Subcutaneous adipose tissue (tissue), 4 donors: ENCODE data around the gene CSMD2. TPM values are rescaled to one million over a fixed set of nuclear protein-coding genes. Genes with fewer than 3 reads are reported as not detected.

ENCODE experiments used
- total RNA-seq, 4 donors: library from RNA; depleted of rRNA; stranded (reverse); fragments of >200 nt; gene quantifications; one replicate each; pipeline ENCODE4 v1.1.0, GENCODE V29; 2016
- TF ChIP-seq, protein P1 (sequence below): fragments of 450-650 bp; IDR thresholded peaks from one replicate; pipeline ENCODE4 v1.5.1; 2016; ENCODE audit warnings: low read depth, mild to moderate bottlenecking, control low read depth, antibody characterized with exemption, moderate library complexity

The CSMD2 gene
- total RNA-seq, 4 donors from 2014 or later = 0.38 to 4.4 (median 1.00) TPM

DNA sequence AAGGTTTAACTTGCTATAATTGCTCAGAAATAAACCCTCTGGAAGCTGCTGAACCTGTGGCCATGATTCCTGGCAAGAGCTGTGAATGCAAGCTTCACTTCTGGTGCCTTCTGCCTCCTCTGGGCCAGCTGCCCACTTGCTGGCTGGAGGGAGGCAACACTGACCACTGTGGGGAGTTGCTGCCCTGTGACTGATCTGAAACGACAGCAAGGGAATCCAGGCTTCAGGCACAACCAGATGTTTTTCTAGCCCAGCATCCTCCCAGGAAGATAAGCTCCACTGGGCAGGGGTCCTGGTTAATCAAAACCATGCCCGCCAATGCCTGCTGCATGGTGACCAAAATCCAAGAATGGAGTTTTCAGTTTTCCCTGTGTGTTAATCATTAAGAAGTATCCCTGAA lies 481.1 kb downstream of the CSMD2 start:
- TF ChIP-seq, protein P1, sequence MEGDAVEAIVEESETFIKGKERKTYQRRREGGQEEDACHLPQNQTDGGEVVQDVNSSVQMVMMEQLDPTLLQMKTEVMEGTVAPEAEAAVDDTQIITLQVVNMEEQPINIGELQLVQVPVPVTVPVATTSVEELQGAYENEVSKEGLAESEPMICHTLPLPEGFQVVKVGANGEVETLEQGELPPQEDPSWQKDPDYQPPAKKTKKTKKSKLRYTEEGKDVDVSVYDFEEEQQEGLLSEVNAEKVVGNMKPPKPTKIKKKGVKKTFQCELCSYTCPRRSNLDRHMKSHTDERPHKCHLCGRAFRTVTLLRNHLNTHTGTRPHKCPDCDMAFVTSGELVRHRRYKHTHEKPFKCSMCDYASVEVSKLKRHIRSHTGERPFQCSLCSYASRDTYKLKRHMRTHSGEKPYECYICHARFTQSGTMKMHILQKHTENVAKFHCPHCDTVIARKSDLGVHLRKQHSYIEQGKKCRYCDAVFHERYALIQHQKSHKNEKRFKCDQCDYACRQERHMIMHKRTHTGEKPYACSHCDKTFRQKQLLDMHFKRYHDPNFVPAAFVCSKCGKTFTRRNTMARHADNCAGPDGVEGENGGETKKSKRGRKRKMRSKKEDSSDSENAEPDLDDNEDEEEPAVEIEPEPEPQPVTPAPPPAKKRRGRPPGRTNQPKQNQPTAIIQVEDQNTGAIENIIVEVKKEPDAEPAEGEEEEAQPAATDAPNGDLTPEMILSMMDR = no peak

GRCh38 chr1:33682371-33682770 lies 482.7 kb downstream of the CSMD2 start:
- TF ChIP-seq, protein P1 = no peak

- TF ChIP-seq, protein P1 = no peak
Observed at GRCh38 chr1:33680281-33680840, 484.7 kb downstream of the CSMD2 start.

- TF ChIP-seq, protein P1 = no peak
Observed at GRCh38 chr1:33670567-33670966, 494.5 kb downstream of the CSMD2 start.

DNA sequence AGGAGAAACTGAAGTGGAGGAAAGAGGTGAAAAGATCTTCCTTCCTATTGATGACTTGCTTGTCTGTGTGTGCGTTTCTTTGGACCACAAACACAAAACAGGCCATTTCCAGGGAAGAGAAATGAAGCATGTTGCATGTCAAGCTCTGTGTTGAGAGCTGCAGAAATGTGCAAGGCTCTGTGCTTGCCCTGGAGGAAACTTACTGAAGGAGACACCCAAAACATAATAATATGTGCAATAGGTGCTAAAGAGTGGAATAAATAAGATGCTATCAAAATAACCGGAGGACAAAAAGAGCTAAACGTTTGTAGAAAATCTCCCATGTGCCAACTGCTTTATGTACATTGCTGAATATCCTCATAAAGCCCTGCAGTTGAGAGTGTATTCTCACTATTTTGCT lies 496.3 kb downstream of the CSMD2 start:
- TF ChIP-seq, protein P1 = no peak

DNA sequence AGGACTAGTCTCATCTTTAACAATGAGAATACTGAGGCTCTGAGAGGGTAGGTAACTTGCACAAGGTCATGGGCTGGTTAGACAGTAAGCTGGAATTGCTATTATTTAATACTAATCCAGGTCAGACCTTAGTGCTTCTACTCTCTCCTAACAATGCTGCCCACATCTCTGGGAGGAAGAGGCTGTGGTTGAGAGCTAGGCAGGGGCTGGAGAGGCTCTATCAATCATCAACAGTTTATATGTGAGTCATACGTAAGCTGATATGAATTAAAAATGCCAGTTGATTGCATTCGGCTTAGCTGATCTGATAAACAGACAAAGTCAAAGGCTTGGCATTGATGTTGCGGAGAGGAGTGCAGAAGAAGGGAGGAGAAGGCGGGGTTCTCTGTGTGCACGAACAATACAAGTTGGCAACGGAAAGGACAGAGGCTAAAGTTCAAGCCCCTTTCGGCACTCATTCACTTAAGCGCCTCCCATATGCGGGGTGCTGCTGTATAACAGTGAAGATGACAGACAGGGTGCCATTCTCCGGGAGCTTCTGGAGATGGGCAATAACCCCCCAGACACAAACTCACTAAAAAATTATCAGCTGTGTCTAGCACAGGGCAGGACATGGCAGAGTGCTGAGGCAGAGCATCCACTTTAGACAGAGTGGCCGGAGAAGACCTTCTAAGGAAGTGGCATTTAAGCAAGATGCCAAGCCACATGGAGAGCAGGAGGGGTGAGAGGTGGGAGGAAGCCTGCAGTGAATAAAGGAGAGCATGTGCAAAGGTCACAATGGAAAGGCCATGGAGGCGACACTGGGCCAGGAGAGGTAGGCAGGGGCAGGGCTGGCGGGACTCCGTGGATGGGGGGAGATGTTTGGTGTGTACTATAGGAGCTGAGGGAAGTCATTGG lies 497.4 kb downstream of the CSMD2 start:
- TF ChIP-seq, protein P1 = no peak

- TF ChIP-seq, protein P1 = no peak
Observed at GRCh38 chr1:33666616-33667015, 498.4 kb downstream of the CSMD2 start.
